CD14-positive monocyte (primary cell): ENCODE measurements around the gene GNL3. TPM values are rescaled to one million over a fixed set of nuclear protein-coding genes. Genes with fewer than 3 reads are reported as not detected.
A peak's percentile ranks its signal among the peaks of the same experiment; 100 is the strongest.

Experiments
- DNase-seq, 3 donors: peaks; one replicate each; pipeline ENCODE4 v3.0.0-alpha.2; 2011 to 2022
- H2AFZ ChIP-seq: 2 replicates; pipeline ENCODE4 v1.6.0; 2012; ENCODE audit warnings: mild to moderate bottlenecking, low read depth, low read length, inconsistent platforms; ENCODE audit not compliant: insufficient read depth, poor library complexity, severe bottlenecking
- H3K27ac ChIP-seq, 2 donors: 1 replicate in 1 of 2; 2 replicates in 1 of 2; pipeline ENCODE4 v1.5.1; 2012 to 2013; ENCODE audit warnings: low read length in 2 of 2, control low read depth in 1 of 2, inconsistent platforms in 1 of 2, low read depth in 1 of 2, mild to moderate bottlenecking in 1 of 2
- H3K27me3 ChIP-seq, 2 donors: one replicate each; pipeline versions ENCODE4 v1.6.0 to v1.6.1; 2011 to 2013; ENCODE audit warnings: low read length in 2 of 2; ENCODE audit not compliant: control insufficient read depth in 2 of 2, insufficient read depth in 2 of 2
- H3K36me3 ChIP-seq, 2 donors: replicated peaks in 1 of 2; 1 replicate in 1 of 2; 2 replicates in 1 of 2; pipeline versions ENCODE4 v1.5.1 to v1.6.1; 2012 to 2013; ENCODE audit warnings: low read length in 2 of 2, control low read depth in 1 of 2, inconsistent platforms in 1 of 2, mild to moderate bottlenecking in 1 of 2; ENCODE audit not compliant: insufficient read depth in 2 of 2, control insufficient read depth in 1 of 2
- H3K4me1 ChIP-seq, 2 donors: 1 replicate in 1 of 2; 2 replicates in 1 of 2; pipeline versions ENCODE4 v1.5.1 to v1.6.1; 2012 to 2013; ENCODE audit warnings: low read length in 2 of 2, control low read depth in 1 of 2, inconsistent platforms in 1 of 2, mild to moderate bottlenecking in 1 of 2, moderate library complexity in 1 of 2; ENCODE audit not compliant: insufficient read depth in 2 of 2, control insufficient read depth in 1 of 2
- H3K4me2 ChIP-seq: replicated peaks from 2 replicates; pipeline ENCODE3; 2012; ENCODE audit warnings: low read length, moderate library complexity, mild to moderate bottlenecking; ENCODE audit not compliant: poor library complexity, severe bottlenecking; ENCODE audit errors: extremely low read depth
- H3K4me3 ChIP-seq, 3 experiments: fragments of 200-600 bp in 1 of 3; sonication (generic) in 1 of 3; replicated peaks in 1 of 3; 1 replicate in 2 of 3; 2 replicates in 1 of 3; pipeline ENCODE4 v1.5.1; 2011 to 2013; ENCODE audit warnings: low read length in 3 of 3, mild to moderate bottlenecking in 3 of 3, control low read depth in 2 of 3, low read depth in 2 of 3, inconsistent platforms in 1 of 3, moderate library complexity in 1 of 3
- H3K79me2 ChIP-seq: 2 replicates; pipeline ENCODE4 v1.6.0; 2012; ENCODE audit warnings: mild to moderate bottlenecking, control low read depth, inconsistent platforms, low read length, moderate library complexity; ENCODE audit not compliant: insufficient read depth
- H3K9ac ChIP-seq: 2 replicates; pipeline ENCODE4 v1.6.0; 2017; ENCODE audit warnings: low read length, mild to moderate bottlenecking; ENCODE audit not compliant: insufficient read depth, poor library complexity, severe bottlenecking
- H3K9me3 ChIP-seq, 2 donors: replicated peaks in 1 of 2; 1 replicate in 1 of 2; 2 replicates in 1 of 2; pipeline versions ENCODE4 v1.5.1 to v1.6.1; 2012 to 2013; ENCODE audit warnings: low read length in 2 of 2, control low read depth in 1 of 2; ENCODE audit not compliant: control insufficient read depth in 1 of 2, insufficient read depth in 1 of 2
- H4K20me1 ChIP-seq: 2 replicates; pipeline ENCODE4 v1.6.0; 2012; ENCODE audit warnings: mild to moderate bottlenecking, low read length, control low read depth, moderate library complexity; ENCODE audit not compliant: insufficient read depth
- H3K27ac Mint-ChIP-seq, 7 donors: one replicate each; pipeline ENCODE4 v1.8.0; 2020; ENCODE audit warnings: mild to moderate bottlenecking in 7 of 7, mixed read lengths in 7 of 7, moderate library complexity in 6 of 7, inconsistent platforms in 2 of 7
- H3K27me3 Mint-ChIP-seq, 3 donors: one replicate each; pipeline ENCODE4 v1.8.0; 2021 to 2022; ENCODE audit warnings: low read depth in 3 of 3, mild to moderate bottlenecking in 3 of 3, mixed read lengths in 3 of 3, moderate library complexity in 3 of 3, inconsistent platforms in 1 of 3
- H3K36me3 Mint-ChIP-seq, 2 donors: one replicate each; pipeline ENCODE4 v1.8.0; 2020; ENCODE audit warnings: mixed read lengths in 2 of 2, inconsistent platforms in 1 of 2, mild to moderate bottlenecking in 1 of 2
- H3K4me1 Mint-ChIP-seq: one replicate; pipeline ENCODE4 v1.8.0; 2020; ENCODE audit warnings: mild to moderate bottlenecking, mixed read lengths
- H3K4me3 Mint-ChIP-seq, 2 donors: one replicate each; pipeline ENCODE4 v1.8.0; 2020; ENCODE audit warnings: mild to moderate bottlenecking in 2 of 2, mixed read lengths in 2 of 2, moderate library complexity in 1 of 2
- H3K9me3 Mint-ChIP-seq, 7 donors: one replicate each; pipeline ENCODE4 v1.8.0; 2020 to 2022; ENCODE audit warnings: mixed read lengths in 7 of 7, mild to moderate bottlenecking in 6 of 7, moderate library complexity in 6 of 7, inconsistent platforms in 2 of 7
- WGBS: methylation state at CpG from one replicate; pipeline ENCODE4 v1.1.5; 2013; ENCODE audit warnings: missing lambda C conversion rate; ENCODE audit not compliant: insufficient coverage; 5-methylcytosine and 5-hydroxymethylcytosine counted together
- intact Hi-C, 2 donors: fragments of 100-400 bp; cut with micrococcal nuclease; formaldehyde crosslinking; loops; one replicate each; pipeline versions ENCODE4 v1.15.0 to v1.15.1; 2023
- polyA plus RNA-seq, 3 donors: library from polyadenylated mRNA; depleted of rRNA in 1 of 3; unstranded in 2 of 3; stranded (reverse) in 1 of 3; fragments of 300-500 nt in 2 of 3; fragments of >200 nt in 1 of 3; fragmentation: Illumina TruSeq in 2 of 3; gene quantifications; 1 replicate in 2 of 3; 2 replicates in 1 of 3; pipeline ENCODE4 v1.2.3, GENCODE V29; 2012 to 2021
- TF ChIP-seq, protein P1 (sequence below): fragments of 200-600 bp; IDR thresholded peaks from one replicate; pipeline ENCODE4 v1.8.0; 2022; ENCODE audit warnings: antibody characterized with exemption, mild to moderate bottlenecking

The GNL3 gene
- polyA plus RNA-seq, 3 donors = 13.4 to 18.7 (median 16.7) TPM

- H4K20me1 ChIP-seq = peaks cover 53% of the 10 kb centered on the region
- H3K27me3 ChIP-seq = no peaks in the 10 kb centered on the region
- peak overlapping the region; percentile 67 for H3K4me2 ChIP-seq
- peaks cover 87% of the 10 kb centered on the region for H3K79me2 ChIP-seq
- TF ChIP-seq, protein P1, sequence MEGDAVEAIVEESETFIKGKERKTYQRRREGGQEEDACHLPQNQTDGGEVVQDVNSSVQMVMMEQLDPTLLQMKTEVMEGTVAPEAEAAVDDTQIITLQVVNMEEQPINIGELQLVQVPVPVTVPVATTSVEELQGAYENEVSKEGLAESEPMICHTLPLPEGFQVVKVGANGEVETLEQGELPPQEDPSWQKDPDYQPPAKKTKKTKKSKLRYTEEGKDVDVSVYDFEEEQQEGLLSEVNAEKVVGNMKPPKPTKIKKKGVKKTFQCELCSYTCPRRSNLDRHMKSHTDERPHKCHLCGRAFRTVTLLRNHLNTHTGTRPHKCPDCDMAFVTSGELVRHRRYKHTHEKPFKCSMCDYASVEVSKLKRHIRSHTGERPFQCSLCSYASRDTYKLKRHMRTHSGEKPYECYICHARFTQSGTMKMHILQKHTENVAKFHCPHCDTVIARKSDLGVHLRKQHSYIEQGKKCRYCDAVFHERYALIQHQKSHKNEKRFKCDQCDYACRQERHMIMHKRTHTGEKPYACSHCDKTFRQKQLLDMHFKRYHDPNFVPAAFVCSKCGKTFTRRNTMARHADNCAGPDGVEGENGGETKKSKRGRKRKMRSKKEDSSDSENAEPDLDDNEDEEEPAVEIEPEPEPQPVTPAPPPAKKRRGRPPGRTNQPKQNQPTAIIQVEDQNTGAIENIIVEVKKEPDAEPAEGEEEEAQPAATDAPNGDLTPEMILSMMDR = no peak
- no peaks in the 10 kb centered on the region for H3K9me3 ChIP-seq
- peak overlapping the region; percentile 5 for H3K9ac ChIP-seq
- intact Hi-C loops = loop anchor here in 1 of 2 donors (10.0 kb wide), 1 partner anchor 147 kb away; the partner anchor contains the start of genes NT5DC2 and UQCC5
- peaks cover 32 to 41% of the 10 kb centered on the region in 2 donors for H3K36me3 ChIP-seq
- Mint-ChIP-seq H3K27me3 (peaks cover 0 to 2% (median 0%) of the 10 kb centered on the region in 3 donors), H3K27ac (peak overlapping the region; percentile 82 to 95 (median 85)), H3K9me3 (no peaks in the 10 kb centered on the region), H3K4me3 (peak overlapping the region; percentile 67 to 88), H3K4me1 (peaks cover 63% of the 10 kb centered on the region), H3K36me3 (peaks cover 30 to 39% of the 10 kb centered on the region in 2 donors)
- peak in 2 of 3 donors; percentile 37 to 62 for DNase-seq
- peak overlapping the region; percentile 16 to 62 (median 36) for H3K4me3 ChIP-seq
- peaks cover 52 to 64% of the 10 kb centered on the region in 2 donors for H3K4me1 ChIP-seq
- H2AFZ ChIP-seq = peak overlapping the region; percentile 44
- peak overlapping the region in 1 of 2 donors; percentile 78 for H3K27ac ChIP-seq
Measured at GRCh38 chr3:52682016-52682415, 3.8 kb upstream of the GNL3 start.

- peaks cover 63% of the 10 kb centered on the region for H3K4me1 Mint-ChIP-seq
- peak overlapping the region in 1 of 2 donors; percentile 51 for H3K4me3 Mint-ChIP-seq
Measured at GRCh38 chr3:52683611-52684010, 2.2 kb upstream of the GNL3 start.

More at GRCh38 chr3:52683611-52684010, 2.2 kb upstream of the GNL3 start:
- H3K4me3 ChIP-seq = no peak overlapping the region
- no peaks in the 10 kb centered on the region for H3K9me3 Mint-ChIP-seq
- H3K27me3 Mint-ChIP-seq = peaks cover 0 to 2% (median 0%) of the 10 kb centered on the region in 3 donors
- peaks cover 52 to 66% of the 10 kb centered on the region in 2 donors for H3K4me1 ChIP-seq
- H3K27ac ChIP-seq = peak overlapping the region; percentile 5 to 89
- H3K27ac Mint-ChIP-seq = peak overlapping the region; percentile 42 to 95 (median 76)
- H3K4me2 ChIP-seq = no peak overlapping the region
- peaks cover 32 to 38% of the 10 kb centered on the region in 2 donors for H3K36me3 Mint-ChIP-seq
- H3K9ac ChIP-seq = no peak overlapping the region
- TF ChIP-seq, protein P1 = no peak
- intact Hi-C loops = loop anchor here in 1 of 2 donors (10.0 kb wide), 1 partner anchor 149 kb away; the partner anchor contains the start of genes NT5DC2 and UQCC5
- peaks cover 51% of the 10 kb centered on the region for H4K20me1 ChIP-seq
- H3K36me3 ChIP-seq = peaks cover 33 to 41% of the 10 kb centered on the region in 2 donors
- DNase-seq = no peak
- no peaks in the 10 kb centered on the region for H3K27me3 ChIP-seq
- H3K79me2 ChIP-seq = peaks cover 91% of the 10 kb centered on the region
- 50% methylated on average over 2 of the region's 6 CpGs for WGBS
- no peaks in the 10 kb centered on the region for H3K9me3 ChIP-seq
- H2AFZ ChIP-seq = no peak overlapping the region
